Subcutaneous adipose tissue (tissue), 4 donors: ENCODE results near the gene HRH1. TPM values are rescaled to one million over a fixed set of nuclear protein-coding genes. Genes with fewer than 3 reads are reported as not detected.

ENCODE experiments used
- CTCF ChIP-seq: fragments of 450-650 bp; IDR thresholded peaks from one replicate; pipeline ENCODE4 v1.5.1; 2016; ENCODE audit warnings: low read depth, mild to moderate bottlenecking, control low read depth, antibody characterized with exemption, moderate library complexity
- total RNA-seq, 4 donors: library from RNA; depleted of rRNA; stranded (reverse); fragments of >200 nt; gene quantifications; one replicate each; pipeline ENCODE4 v1.1.0, GENCODE V29; 2016

HRH1 gene
- total RNA-seq, 4 donors from 2014 or later: 3.2 to 8.4 (median 4.9) TPM

DNA sequence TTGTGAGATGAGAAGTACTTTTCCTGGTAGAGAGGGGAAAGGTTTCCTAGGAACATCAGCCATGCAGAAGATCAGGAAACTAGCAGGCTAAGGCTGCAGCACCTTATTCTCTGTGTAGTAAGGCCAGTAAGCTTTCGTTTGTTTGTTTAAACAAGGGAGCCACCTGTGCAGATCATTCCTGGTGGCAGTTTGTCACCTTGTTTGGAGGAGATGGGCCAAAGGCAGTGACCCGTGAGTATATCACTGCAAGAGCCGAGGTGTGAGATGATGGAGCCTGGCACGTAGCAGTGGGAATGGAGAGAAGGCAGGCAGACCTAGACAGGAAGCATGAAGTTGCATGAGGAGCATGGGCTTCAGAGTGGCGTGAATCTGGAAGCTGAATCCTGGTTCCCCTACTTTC, 137.5 kb downstream of the HRH1 start:
- TF ChIP-seq CTCF: no peak

GRCh38 chr3:11297126-11297525, 142.8 kb downstream of the HRH1 start:
- TF ChIP-seq CTCF: no peak

- TF ChIP-seq CTCF: no peak
Observed at GRCh38 chr3:11300970-11301369, 146.7 kb downstream of the HRH1 start.

- TF ChIP-seq CTCF: no peak
Observed at GRCh38 chr3:11302444-11302843, 148.2 kb downstream of the HRH1 start.

- no peak for TF ChIP-seq CTCF
Observed at GRCh38 chr3:11304175-11304574, 149.9 kb downstream of the HRH1 start.

GRCh38 chr3:11305509-11305908, 151.2 kb downstream of the HRH1 start:
- TF ChIP-seq CTCF: no peak

GRCh38 chr3:11306817-11307589, 152.7 kb downstream of the HRH1 start:
- TF ChIP-seq CTCF: no peak
